NCI-H187 treated with DMSO at 0.1 percent for 48 hours (cell line): ENCODE measurements around the gene LRRFIP1.
"Not testable (repeated sequence)": the region's sequence is repeated elsewhere in the genome, so short reads cannot be mapped to it uniquely, and the experiment has no call there.

ENCODE experiments used
- DNase-seq: peaks from one replicate; lab custom pipeline; 2025; lab: John Stamatoyannopoulos, UW

Gene LRRFIP1

DNA sequence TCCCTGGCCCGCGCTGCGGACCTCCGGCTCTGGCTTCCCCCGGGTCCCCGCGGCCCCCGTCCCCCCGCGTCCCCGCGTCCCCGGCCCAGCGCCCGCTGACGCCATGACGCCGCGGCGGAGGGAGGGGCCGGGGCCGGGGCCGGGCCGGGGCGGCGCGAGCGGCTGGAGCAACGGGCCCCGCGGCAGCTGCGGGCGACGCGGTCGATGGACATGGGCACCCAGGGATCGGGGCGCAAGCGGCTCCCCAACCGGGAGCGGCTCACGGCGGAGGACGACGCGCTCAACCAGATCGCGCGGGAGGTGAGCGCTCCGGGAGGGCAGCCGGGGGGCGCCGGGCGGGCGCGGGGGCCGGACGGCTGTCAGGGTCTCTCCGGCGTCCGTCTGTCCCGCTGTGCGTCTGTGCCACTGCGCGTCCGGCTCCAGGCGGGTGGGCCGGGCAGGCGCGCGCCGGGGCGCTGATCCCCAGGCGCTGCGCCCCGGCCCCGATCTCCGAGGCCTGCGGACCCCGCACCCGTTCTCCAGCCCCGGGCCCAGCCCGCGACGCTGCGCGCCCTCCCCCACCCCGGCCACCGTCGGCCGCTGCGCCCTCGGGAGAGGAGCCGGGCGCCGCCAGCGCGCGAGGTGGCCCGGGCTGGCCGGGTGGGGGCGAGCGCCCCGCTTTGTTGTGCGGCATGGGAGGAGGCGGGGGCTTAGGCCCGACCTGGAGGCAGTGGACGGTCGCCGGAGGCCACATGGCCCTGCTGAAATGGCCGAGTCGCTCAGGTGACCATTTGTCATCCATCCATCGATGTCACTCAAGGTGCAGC is at the start of gene LRRFIP1:
Gene LRRFIP1 (plus strand): TSS at position 147 of the 806 bp plus-strand sequence. CDS start 58 bp downstream, at position 205.
- DNase-seq: no peak

GRCh38 chr2:237577956-237578870 is 49.2 kb upstream of the LRRFIP1 start:
- DNase-seq: no peak

DNA sequence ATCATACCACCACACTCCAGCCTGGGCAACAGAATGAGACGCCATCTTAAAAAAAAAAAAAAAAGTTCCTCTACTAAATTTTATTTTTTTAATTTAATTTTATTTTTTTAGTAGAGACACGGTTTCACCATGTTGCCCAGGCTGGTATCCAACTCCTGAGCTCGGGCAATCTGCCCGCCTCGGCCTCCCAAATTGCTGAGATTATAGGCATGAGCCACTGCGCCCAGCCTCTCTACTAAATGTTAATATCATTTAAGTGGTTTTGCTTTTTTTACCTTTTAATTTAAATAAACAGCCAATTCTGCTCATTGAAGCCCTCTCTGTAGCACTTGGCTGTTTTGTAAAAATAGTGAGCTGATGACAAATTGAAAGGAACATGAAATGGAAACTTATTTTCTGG is 46.1 kb upstream of the LRRFIP1 start:
- DNase-seq: no peak

GRCh38 chr2:237581751-237582746 is 45.3 kb upstream of the LRRFIP1 start:
- DNase-seq: no peak

DNA sequence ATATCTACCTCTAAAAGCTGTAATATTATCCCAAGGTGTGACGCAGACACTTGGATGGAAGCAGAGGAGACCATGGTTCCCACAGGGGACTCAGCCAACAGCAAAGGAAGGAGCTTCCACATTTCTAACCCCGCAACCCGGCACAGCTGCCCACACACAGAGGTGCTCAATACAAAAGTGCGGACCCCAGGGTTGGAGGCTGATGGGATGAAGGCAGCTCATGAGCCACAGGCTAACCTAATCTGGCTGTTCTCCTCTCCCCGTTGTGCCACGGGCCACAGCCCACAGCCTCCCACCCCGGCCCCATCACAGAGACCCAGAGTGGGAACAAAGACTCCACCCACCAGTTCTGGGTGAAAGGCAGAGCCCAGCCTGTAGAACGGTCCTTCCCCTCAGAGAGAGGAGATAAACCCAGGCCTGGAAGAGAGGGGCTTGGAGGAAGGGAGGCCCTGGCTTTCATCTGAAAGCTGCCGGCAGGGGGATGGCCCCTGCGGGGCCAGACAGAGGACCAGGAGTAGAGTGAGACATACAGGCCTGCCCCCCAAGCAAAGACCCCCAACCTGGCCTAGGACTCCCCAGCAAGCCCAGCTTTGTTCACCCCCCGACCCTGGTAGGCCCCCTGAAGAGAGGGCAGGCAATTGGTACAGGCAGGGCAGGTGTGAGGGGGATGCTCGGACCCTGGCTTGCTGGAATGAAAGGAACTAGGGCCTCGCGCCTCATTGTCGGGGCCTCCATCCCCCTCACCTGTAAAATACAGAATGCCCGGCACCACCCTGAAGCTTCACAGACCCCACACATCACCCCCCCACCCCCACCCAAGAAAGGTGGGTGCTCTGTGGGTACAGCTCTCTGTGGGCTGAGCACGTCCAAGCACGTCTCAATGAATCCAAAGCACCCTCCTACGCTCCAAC is 43.7 kb upstream of the LRRFIP1 start:
- DNase-seq: no peak

DNA sequence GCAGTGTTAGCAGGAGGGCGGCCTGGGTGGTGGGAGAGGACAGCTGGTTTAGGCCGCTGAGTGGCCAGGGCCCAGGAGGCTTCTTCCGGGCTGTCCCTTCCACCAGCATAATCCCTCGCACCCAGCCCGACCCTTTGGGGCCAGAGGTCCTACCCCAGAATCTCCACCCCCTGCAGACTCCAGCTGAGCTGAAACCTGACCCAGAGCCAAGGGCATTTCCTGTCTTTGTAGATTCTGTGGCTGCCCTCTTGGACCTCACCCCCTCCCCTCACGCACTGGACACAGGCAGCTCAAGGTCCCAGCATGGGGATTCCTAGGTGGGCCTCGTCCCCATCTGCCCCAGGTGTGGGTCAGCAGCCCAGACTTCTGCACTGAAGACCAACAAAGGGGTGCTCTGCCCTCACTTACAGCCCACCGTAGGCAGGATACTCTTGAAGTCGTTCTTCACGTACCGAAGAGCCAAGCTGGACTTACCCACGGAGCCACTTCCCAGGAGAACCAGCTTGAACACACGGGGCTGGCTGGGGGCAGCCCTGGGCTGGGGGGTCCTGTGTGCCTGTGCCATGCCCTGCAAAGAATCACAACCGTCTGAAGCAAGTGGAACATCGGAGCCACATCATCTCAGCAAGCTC is 41.7 kb upstream of the LRRFIP1 start:
- DNase-seq: no peak

GRCh38 chr2:237588044-237588696 is 39.2 kb upstream of the LRRFIP1 start:
- no peak for DNase-seq

DNA sequence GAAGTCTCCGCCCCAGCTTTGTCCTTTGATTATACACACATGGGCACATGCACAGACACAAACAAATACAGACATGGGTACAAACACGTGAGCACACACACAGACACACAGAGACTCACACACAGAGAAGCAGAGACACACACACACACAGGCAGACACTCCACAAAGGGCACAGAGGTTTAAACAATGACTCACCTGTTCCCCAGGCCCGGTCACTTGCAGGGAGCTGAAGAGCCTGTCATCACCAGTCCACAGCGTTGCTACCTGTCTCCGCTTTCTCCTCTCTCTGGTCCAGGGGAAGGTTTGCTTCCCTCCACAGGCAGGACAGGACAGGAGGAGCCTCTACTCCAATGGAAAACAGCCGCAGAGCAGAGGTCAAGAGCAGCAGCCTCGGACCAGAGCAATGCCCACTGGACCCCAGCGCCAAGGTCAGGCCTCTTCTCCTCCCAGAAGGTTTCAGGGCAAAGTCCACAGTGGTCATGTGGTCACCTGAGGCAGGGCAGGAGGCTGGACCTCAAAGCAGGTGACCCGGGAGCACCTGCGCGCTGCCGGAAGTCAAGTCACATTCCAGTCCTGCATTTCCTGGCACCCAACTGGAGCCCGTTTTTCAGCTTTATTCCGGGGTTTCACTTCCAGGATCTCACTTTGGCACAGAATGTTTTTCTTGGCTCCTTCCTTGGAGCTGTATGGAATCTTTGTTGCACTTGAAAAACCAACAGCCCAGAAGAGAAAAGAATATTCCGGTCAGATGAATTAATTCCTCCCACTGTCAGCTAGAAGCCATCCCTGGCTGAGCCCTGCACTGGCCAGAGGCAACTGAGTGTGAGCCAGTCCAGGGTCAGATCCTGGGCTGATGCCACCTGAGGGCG is 36.9 kb upstream of the LRRFIP1 start, which contains the start of gene RAB17:
Gene RAB17 (minus strand): TSS at position 463 of the 869 bp plus-strand sequence. CDS start 4,580 bp downstream, outside the sequence.
- DNase-seq: no peak

- DNase-seq: no peak
Measured at GRCh38 chr2:237591141-237591881, 36.1 kb upstream of the LRRFIP1 start.

DNA sequence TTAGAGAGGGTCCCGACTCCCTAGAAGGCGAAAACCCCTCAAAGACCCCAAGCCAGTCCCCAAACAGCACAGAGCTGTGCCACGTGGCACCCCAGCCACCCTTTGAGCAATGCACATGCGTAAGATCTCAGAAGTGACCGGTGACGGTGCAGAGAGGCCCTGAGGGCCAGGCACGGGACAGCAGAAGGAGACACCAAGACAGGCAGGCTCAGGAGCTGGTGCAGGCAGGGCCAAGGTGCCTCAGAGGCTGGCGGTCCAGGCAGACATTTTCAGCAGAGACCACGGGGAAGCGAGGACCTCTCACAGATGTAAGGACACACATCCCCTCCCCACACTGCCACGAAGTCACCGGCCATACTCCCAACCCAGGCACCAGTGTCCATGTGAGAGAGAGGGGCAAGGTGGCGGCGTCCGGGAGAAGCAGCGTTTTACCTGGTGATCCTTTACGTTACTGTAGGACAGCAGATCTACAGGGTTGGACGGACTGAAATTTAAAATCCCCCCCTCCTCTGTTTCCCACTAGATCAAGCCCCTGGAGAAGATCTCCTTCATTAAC is 34.9 kb upstream of the LRRFIP1 start:
- no peak for DNase-seq

DNA sequence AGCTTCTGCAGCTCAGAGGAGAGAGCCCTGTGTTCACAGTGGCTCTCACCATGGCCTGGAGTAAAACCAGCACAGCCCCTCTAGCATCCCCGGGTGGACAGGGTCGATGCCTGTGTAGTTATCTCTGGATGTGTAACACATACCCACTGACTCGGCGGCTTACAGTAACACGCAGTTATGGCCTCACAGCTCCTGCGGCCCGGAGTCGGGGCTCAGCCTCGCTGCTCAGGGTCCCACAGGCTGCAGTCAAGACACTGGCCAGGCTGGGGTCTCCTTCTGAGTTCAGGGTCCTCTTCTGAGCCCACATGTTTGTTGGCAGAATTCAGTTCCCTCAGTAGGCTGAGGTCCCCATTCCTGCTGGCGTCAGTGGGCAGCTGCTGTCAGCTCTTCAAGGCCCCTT is 34.4 kb upstream of the LRRFIP1 start:
- no peak for DNase-seq

DNA sequence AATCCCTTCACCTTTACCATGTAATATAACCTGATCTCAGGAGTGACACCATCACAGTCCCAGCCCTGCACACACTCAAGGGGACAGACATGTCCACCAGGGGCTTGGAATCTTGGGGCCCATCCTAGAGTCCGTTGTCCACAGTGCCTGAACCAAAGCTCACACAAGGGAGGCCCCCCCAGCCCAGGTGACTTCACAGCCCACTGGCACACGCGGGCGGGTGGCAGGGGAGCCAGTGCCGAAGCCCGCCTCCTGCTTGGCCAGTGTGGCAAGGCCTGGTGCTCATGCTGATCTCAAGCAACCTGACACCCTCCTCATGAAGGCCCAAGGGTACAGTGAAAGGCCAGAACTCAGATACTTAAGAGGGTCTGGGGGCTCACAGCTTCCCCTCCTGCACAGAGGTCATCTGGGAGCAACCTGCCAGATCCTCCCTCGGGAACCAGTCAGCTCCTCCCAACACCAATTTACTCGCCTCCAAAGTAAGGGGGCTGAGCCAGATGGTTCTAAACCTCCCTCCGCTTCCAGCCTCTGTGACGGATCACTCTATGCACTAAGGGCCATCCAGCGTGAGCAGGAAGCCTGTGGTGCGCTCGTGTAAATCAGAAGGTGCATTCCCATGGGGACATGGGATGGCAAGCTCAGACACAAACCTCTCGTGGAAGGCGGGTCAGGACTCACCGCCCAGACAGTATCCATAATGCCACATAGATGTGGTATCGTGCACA is 33.6 kb upstream of the LRRFIP1 start:
- DNase-seq: no peak

DNA sequence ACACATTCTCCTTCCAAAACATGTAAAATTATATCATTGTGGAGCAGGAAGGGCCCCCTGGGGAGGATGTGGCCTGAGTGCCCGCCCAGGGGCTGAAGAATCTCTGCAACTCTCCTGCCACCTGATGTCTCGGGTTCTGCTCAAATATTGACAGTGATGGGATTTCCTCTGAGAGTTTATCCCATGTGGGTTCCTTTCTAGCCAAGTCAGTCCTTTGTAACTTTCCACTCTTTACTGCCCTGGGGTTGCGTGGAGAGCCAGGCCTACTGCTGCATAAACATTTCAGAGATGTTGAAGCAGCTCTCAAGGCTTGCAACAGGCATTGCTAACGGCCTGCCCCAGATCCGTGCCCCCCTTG is 32.9 kb upstream of the LRRFIP1 start:
- DNase-seq: no peak

- DNase-seq: not testable (repeated sequence)
Measured at GRCh38 chr2:237595829-237596519, 31.4 kb upstream of the LRRFIP1 start.

- no peak for DNase-seq
Measured at GRCh38 chr2:237596520-237597195, 30.7 kb upstream of the LRRFIP1 start.
